ENCODE data around the gene ALKAL2. TPM values are rescaled to one million over a fixed set of nuclear protein-coding genes. Genes with fewer than 3 reads are reported as not detected.

Gene ALKAL2
- total and polyA plus RNA-seq, 8 donors, result 3.1 to 20.5 (median 8.8) TPM

DNA sequence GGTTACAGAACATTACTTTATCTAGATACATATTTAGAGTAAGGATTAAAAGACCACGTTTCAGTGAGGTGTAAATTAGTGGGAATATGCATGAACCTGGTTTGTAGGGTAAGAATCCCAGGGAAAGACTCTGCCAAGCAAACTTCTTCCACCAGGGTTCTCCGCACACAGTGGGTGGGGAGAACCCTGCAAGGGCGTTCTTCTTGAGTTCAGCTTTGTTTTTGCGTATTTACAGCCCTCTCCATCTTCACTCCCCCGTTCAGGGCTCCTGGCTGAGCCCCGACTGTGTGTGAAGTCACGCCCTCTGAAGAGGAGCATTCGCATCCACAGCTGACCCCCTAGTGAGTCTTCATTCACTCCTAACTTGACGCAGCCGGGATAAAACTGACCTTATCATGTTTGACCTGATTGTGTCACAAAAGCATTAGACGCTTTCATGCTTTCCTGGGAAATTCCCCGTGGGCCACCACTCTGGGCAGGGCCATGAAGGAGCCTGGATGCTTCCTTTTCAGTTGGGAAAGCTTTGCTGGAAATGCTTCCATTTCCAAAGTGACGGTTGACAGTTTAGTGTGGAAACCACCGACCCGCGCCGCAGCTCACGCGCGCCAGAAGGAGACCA lies 1.0 kb downstream of the ALKAL2 start:
- peak overlapping the region; percentile 36 to 50 for H3K4me3 ChIP-seq
- H3K36me3 ChIP-seq, result peaks cover 0 to 14% of the 10 kb centered on the region in 2 donors
- peaks cover 4 to 72% of the 10 kb centered on the region in 2 donors for H3K27me3 ChIP-seq
- no peak overlapping the region for H3K27ac ChIP-seq
- no peaks in the 10 kb centered on the region for H3K9me3 ChIP-seq
- no peak for ATAC-seq
- TF ChIP-seq CTCF (IDR thresholded peaks at IDR 0.05), result no peak
- no peak for DNase-seq
- intact Hi-C loops (cut with DNase I), result no loop called here
- H3K4me1 ChIP-seq, result peaks cover 2 to 34% of the 10 kb centered on the region in 2 donors

GRCh38 chr2:286035-286434 lies 1.9 kb downstream of the ALKAL2 start:
- Histone ChIP-seq H3K27ac (no peak overlapping the region), H3K4me3 (no peak overlapping the region), H3K36me3 (peaks cover 0 to 23% of the 10 kb centered on the region in 2 donors), H3K4me1 (peaks cover 2 to 34% of the 10 kb centered on the region in 2 donors), H3K9me3 (no peaks in the 10 kb centered on the region), H3K27me3 (peaks cover 4 to 63% of the 10 kb centered on the region in 2 donors)
- no peak for DNase-seq
- ATAC-seq, result no peak
- TF ChIP-seq CTCF (IDR thresholded peaks at IDR 0.05), result no peak
- intact Hi-C loops (cut with DNase I), result no loop called here

DNA sequence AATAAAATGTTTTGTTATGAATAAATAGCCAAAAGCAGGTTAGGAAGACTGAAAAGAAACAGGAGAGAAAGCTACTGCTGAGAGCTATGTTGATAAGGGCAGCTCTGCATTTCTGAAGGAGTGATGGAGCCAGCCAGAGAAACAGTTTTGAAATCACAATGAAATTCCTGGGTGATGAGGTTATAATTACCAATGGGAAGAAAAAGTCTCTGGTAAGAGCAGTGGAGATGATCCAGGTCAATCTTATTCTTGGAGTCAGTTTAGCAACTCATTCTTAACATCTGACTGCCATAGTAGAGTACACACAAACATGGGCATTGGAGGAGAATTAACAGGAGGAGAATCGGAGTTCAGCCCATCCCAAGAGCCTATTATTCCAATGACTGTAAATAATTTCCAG lies 2.4 kb downstream of the ALKAL2 start:
- ATAC-seq (no peak), DNase-seq (no peak)
- H3K27ac ChIP-seq, result no peak overlapping the region
- peaks cover 2 to 34% of the 10 kb centered on the region in 2 donors for H3K4me1 ChIP-seq
- TF ChIP-seq CTCF (IDR thresholded peaks at IDR 0.05), result no peak
- peaks cover 4 to 58% of the 10 kb centered on the region in 2 donors for H3K27me3 ChIP-seq
- intact Hi-C loops (cut with DNase I), result no loop called here
- H3K9me3 ChIP-seq, result no peaks in the 10 kb centered on the region
- no peak overlapping the region for H3K4me3 ChIP-seq
- H3K36me3 ChIP-seq, result peaks cover 0 to 28% of the 10 kb centered on the region in 2 donors

- ATAC-seq (no peak), DNase-seq (no peak)
- Histone ChIP-seq H3K4me3 (no peak overlapping the region), H3K27me3 (peaks cover 4 to 53% of the 10 kb centered on the region in 2 donors), H3K9me3 (no peaks in the 10 kb centered on the region), H3K4me1 (peaks cover 2 to 30% of the 10 kb centered on the region in 2 donors), H3K36me3 (peaks cover 0 to 32% of the 10 kb centered on the region in 2 donors), H3K27ac (no peak overlapping the region)
- no peak for TF ChIP-seq CTCF (IDR thresholded peaks at IDR 0.05)
- intact Hi-C loops (cut with DNase I), result no loop called here
Observed at GRCh38 chr2:284896-285492, 2.9 kb downstream of the ALKAL2 start.

DNA sequence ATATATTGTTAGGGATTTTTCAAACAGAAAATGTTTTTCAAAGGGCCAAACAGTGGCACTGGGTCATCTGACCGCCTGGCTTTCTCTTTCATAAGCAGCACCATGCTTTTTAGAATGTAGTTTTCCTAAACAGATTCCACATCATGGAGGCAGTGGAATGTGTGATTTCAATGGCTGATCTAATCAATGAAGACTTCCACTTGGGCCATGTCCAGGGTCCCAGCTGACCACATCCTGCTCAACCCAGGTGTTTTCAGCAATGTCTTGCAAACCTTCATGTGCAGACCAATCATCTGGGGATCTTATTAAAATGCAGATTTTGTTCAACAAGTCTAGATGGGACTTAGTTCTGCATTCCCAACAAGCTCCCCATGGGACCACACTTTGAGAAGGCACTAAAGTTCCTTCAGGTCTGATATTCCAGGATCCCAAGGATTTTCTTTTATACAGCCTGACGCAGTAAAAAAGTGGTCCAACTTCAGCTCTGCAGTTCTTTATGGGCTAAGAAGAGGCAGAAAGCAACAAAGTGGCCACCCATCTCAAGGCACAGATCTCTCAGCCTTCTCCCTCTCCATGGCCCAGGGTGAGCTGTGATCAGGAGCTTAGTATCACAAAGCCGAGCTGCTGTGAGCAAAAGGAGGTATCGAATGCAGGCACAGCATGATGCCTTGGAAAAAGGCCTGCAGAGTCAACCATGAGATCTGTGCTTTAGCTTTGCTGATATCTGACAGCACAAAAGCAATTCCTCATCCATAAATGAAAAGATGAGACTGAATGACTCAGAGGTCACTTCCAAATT lies 3.7 kb downstream of the ALKAL2 start:
- DNase-seq, result no peak
- no peaks in the 10 kb centered on the region for H3K9me3 ChIP-seq
- no peak for TF ChIP-seq CTCF (IDR thresholded peaks at IDR 0.05)
- H3K36me3 ChIP-seq, result peaks cover 0 to 38% of the 10 kb centered on the region in 2 donors
- H3K4me1 ChIP-seq, result peaks cover 2 to 22% of the 10 kb centered on the region in 2 donors
- intact Hi-C loops (cut with DNase I), result no loop called here
- H3K27ac ChIP-seq, result no peak overlapping the region
- no peak for ATAC-seq
- no peak overlapping the region for H3K4me3 ChIP-seq
- peaks cover 2 to 45% of the 10 kb centered on the region in 2 donors for H3K27me3 ChIP-seq
